Measurements from ENCODE around the gene SSMEM1. TPM values are rescaled to one million over a fixed set of nuclear protein-coding genes. Genes with fewer than 3 reads are reported as not detected.

The SSMEM1 gene
- not detected for total RNA-seq

- Histone ChIP-seq H3K9me3 (no peaks in the 10 kb centered on the region), H3K36me3 (no peaks in the 10 kb centered on the region), H3K27ac (no peak within 1 kb of the TSS), H3K4me3 (no peak within 1 kb of the TSS), H3K27me3 (no peaks in the 10 kb centered on the region), H3K4me1 (peaks cover 5 to 9% of the 10 kb centered on the region in 2 donors)
- DNase-seq (ENCODE audit: low spot score in 2 of 2): no peak
- intact Hi-C loops (cut with DNase I; ENCODE audit: low total_unique reads): no loop called here
- TF ChIP-seq CTCF (IDR thresholded peaks at IDR 0.05) (no peak), POLR2A (IDR thresholded peaks at IDR 0.05) (no peak), POLR2AphosphoS5 (IDR thresholded peaks at IDR 0.05) (no peak)
Measured at GRCh38 chr7:130207642-130208041, at the start of gene SSMEM1. TSS of gene SSMEM1 (plus strand) at chr7:130207860. CDS start at chr7:130207911, 51 bp downstream.

- Histone ChIP-seq H3K4me3 (no peak overlapping the region), H3K27me3 (no peaks in the 10 kb centered on the region), H3K9me3 (peaks cover 0 to 3% of the 10 kb centered on the region in 2 donors), H3K36me3 (no peaks in the 10 kb centered on the region), H3K27ac (peak overlapping the region in 1 of 2 donors; percentile 42), H3K4me1 (no peaks in the 10 kb centered on the region)
- TF ChIP-seq POLR2A (IDR thresholded peaks at IDR 0.05) (no peak), CTCF (IDR thresholded peaks at IDR 0.05) (no peak), POLR2AphosphoS5 (IDR thresholded peaks at IDR 0.05) (no peak)
- DNase-seq (ENCODE audit: low spot score in 2 of 2): no peak
- intact Hi-C loops (cut with DNase I; ENCODE audit: low total_unique reads): no loop called here
Measured at GRCh38 chr7:130160023-130160422, 47.6 kb upstream of the SSMEM1 start.

- peak in 1 of 2 donors; percentile 49 for DNase-seq (ENCODE audit: low spot score in 2 of 2)
- Histone ChIP-seq H3K27ac (no peak overlapping the region), H3K4me1 (no peaks in the 10 kb centered on the region), H3K36me3 (no peaks in the 10 kb centered on the region), H3K27me3 (no peaks in the 10 kb centered on the region), H3K9me3 (peaks cover 0 to 3% of the 10 kb centered on the region in 2 donors), H3K4me3 (no peak overlapping the region)
- no peak for TF ChIP-seq CTCF (IDR thresholded peaks at IDR 0.05)
- no peak for TF ChIP-seq POLR2AphosphoS5 (IDR thresholded peaks at IDR 0.05)
- TF ChIP-seq POLR2A (IDR thresholded peaks at IDR 0.05): no peak
- intact Hi-C loops (cut with DNase I; ENCODE audit: low total_unique reads): no loop called here
Measured at GRCh38 chr7:130160455-130160854, 47.2 kb upstream of the SSMEM1 start.

- H3K27me3 ChIP-seq: no peaks in the 10 kb centered on the region
- no peaks in the 10 kb centered on the region for H3K36me3 ChIP-seq
- peaks cover 0 to 3% of the 10 kb centered on the region in 2 donors for H3K9me3 ChIP-seq
- H3K4me1 ChIP-seq: no peaks in the 10 kb centered on the region
- no peak overlapping the region for H3K4me3 ChIP-seq
- DNase-seq (ENCODE audit: low spot score in 2 of 2): no peak
- intact Hi-C loops (cut with DNase I; ENCODE audit: low total_unique reads): no loop called here
- H3K27ac ChIP-seq: no peak overlapping the region
- no peak for TF ChIP-seq POLR2A (IDR thresholded peaks at IDR 0.05)
- TF ChIP-seq CTCF (IDR thresholded peaks at IDR 0.05): no peak
Measured at GRCh38 chr7:130162196-130162595, 45.5 kb upstream of the SSMEM1 start.

GRCh38 chr7:130174237-130174959 is 33.3 kb upstream of the SSMEM1 start:
- no peaks in the 10 kb centered on the region for H3K36me3 ChIP-seq

More at GRCh38 chr7:130174237-130174959, 33.3 kb upstream of the SSMEM1 start:
- no peak for DNase-seq (ENCODE audit: low spot score in 2 of 2)
- H3K9me3 ChIP-seq: no peaks in the 10 kb centered on the region
- no peak overlapping the region for H3K27ac ChIP-seq
- H3K4me3 ChIP-seq: no peak overlapping the region
- no peaks in the 10 kb centered on the region for H3K27me3 ChIP-seq
- intact Hi-C loops (cut with DNase I; ENCODE audit: low total_unique reads): no loop called here
- H3K4me1 ChIP-seq: no peaks in the 10 kb centered on the region
- TF ChIP-seq POLR2AphosphoS5 (IDR thresholded peaks at IDR 0.05) (no peak), CTCF (IDR thresholded peaks at IDR 0.05) (no peak), POLR2A (IDR thresholded peaks at IDR 0.05) (no peak)

Data from breast epithelium (tissue), 4 donors.